D721Med (cell line): ENCODE measurements around the gene CABLES2.

Experiments used
- DNase-seq: peaks from one replicate; pipeline ENCODE4 v3.0.0; 2011; ENCODE audit warnings: low spot score; ENCODE audit not compliant: insufficient read length
- FAIRE-seq: peaks from 2 replicates; lab custom pipeline; 2011; peaks lifted over from hg19 to GRCh38; lab: Jason Lieb, UNC
- CTCF ChIP-seq: IDR thresholded peaks from 2 replicates; pipeline ENCODE4 v1.5.1; 2012; ENCODE audit warnings: mild to moderate bottlenecking, control low read depth; ENCODE audit not compliant: insufficient read depth; ENCODE audit errors: missing control alignments

The CABLES2 gene

GRCh38 chr20:62445553-62446340 lies 38.7 kb upstream of the CABLES2 start:
- DNase-seq (no peak), FAIRE-seq (no peak)
- TF ChIP-seq CTCF, result no peak

GRCh38 chr20:62444286-62444685 lies 37.2 kb upstream of the CABLES2 start:
- FAIRE-seq (no peak), DNase-seq (no peak)
- no peak for TF ChIP-seq CTCF

- TF ChIP-seq CTCF, result no peak
- FAIRE-seq, result no peak
- DNase-seq, result no peak
Observed at GRCh38 chr20:62441987-62442539, 35.0 kb upstream of the CABLES2 start.

GRCh38 chr20:62439218-62439617 lies 32.1 kb upstream of the CABLES2 start:
- TF ChIP-seq CTCF, result no peak
- FAIRE-seq (no peak), DNase-seq (no peak)

GRCh38 chr20:62437927-62438326 lies 30.8 kb upstream of the CABLES2 start:
- FAIRE-seq, result no peak
- no peak for TF ChIP-seq CTCF
- no peak for DNase-seq

GRCh38 chr20:62437496-62437895 lies 30.4 kb upstream of the CABLES2 start:
- TF ChIP-seq CTCF, result no peak
- FAIRE-seq (no peak), DNase-seq (no peak)

- no peak for TF ChIP-seq CTCF
- no peak for FAIRE-seq
- no peak for DNase-seq
Observed at GRCh38 chr20:62436692-62437091, 29.6 kb upstream of the CABLES2 start.
